ENCODE measurements around the gene ZNF438.

GRCh38 chr10:31035266-31035798 is 3.7 kb upstream of the ZNF438 start:
- TF ChIP-seq POLR2A (IDR thresholded peaks at IDR 0.05) (no peak), EP300 (IDR thresholded peaks at IDR 0.05) (no peak), POLR2AphosphoS5 (IDR thresholded peaks at IDR 0.05) (no peak)
- TF ChIP-seq, protein P1, sequence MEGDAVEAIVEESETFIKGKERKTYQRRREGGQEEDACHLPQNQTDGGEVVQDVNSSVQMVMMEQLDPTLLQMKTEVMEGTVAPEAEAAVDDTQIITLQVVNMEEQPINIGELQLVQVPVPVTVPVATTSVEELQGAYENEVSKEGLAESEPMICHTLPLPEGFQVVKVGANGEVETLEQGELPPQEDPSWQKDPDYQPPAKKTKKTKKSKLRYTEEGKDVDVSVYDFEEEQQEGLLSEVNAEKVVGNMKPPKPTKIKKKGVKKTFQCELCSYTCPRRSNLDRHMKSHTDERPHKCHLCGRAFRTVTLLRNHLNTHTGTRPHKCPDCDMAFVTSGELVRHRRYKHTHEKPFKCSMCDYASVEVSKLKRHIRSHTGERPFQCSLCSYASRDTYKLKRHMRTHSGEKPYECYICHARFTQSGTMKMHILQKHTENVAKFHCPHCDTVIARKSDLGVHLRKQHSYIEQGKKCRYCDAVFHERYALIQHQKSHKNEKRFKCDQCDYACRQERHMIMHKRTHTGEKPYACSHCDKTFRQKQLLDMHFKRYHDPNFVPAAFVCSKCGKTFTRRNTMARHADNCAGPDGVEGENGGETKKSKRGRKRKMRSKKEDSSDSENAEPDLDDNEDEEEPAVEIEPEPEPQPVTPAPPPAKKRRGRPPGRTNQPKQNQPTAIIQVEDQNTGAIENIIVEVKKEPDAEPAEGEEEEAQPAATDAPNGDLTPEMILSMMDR (IDR thresholded peaks at IDR 0.05) = no peak

Measured in sigmoid colon (tissue), 4 donors.